Activated CD8-positive, alpha-beta memory T cell treated with anti-CD3 and anti-CD28 coated beads, Interleukin-2, amount 50 U/mL, for 24 hours (primary cell): ENCODE measurements around the gene OASL.

Experiments used
- DNase-seq: peaks from one replicate; pipeline ENCODE4 v3.0.0-alpha.2; 2020; ENCODE audit errors: extremely low read depth

Gene OASL

DNA sequence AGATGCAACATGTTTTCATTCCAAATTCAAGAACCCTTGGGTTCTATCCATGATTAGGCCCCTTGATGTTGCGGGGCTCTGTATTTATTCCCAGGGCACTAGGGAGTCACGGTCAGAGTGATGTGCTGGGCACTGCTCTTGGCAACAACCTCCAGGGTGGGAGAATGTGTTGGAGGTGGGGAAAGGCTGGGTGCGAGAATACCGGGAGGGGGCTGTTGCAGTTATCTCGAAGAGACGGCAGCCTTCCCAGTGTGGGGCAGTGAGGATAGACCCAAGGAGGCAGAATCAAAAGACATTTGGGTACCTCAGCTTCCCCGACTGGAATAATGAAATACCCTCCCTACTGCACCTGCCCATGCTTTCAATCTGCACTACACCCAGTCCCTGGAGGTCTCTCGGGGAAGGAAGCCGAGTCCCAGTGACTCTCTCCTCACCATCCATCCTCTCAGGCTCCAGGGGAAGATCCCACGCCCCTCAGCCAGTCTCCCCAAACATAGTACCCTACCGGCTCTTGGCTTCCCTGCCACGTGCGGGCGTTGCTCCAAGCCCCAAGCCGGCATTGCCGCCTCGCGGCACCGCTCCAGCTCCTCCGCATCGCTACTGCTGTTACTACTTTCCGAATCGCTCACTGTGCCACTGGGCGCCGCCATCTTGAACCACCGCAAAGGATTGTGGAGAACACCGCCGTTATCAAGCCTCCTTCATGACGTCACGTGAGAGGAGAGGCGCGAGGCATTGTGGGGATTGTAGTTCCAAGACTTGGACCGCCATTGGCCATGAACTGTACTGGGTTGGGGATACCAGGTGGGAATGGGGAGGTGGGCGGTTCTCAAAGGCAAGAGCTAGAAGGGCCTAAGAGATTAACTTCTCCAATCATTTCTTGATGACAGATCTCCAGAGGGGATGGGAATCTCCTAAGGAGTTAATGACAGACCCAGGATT is 22.9 kb downstream of the OASL start, which contains the start of gene C12orf43:
Gene C12orf43, minus strand, starts transcription at position 663 of the 942 bp plus-strand sequence. Its CDS starts 13 bp downstream, at position 650.
- peak; percentile 83 for DNase-seq

- DNase-seq = no peak
Observed at GRCh38 chr12:121013715-121014114, 25.3 kb downstream of the OASL start.

DNA sequence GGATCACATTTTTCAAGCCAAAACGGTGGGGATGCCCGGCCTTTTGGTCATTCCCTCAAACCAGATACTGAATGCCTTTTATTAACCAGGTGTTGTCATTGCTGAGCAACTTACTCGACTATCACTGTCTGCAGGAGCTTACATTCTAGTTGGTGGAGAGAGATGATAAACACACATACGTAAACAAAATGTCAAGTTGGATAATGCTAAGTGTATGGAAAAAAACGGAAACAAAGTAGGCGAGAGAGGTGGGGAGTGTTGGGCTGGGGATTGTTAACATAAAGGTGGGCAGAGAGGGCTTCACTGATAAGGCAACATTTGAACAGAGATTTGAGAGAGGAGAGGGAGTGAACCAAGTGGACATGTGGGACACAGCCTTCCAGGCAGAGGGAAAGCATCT is 27.2 kb downstream of the OASL start:
- no peak for DNase-seq

- no peak for DNase-seq
Observed at GRCh38 chr12:121010860-121011259, 28.2 kb downstream of the OASL start.

GRCh38 chr12:121009741-121010140 is 29.3 kb downstream of the OASL start:
- no peak for DNase-seq

DNA sequence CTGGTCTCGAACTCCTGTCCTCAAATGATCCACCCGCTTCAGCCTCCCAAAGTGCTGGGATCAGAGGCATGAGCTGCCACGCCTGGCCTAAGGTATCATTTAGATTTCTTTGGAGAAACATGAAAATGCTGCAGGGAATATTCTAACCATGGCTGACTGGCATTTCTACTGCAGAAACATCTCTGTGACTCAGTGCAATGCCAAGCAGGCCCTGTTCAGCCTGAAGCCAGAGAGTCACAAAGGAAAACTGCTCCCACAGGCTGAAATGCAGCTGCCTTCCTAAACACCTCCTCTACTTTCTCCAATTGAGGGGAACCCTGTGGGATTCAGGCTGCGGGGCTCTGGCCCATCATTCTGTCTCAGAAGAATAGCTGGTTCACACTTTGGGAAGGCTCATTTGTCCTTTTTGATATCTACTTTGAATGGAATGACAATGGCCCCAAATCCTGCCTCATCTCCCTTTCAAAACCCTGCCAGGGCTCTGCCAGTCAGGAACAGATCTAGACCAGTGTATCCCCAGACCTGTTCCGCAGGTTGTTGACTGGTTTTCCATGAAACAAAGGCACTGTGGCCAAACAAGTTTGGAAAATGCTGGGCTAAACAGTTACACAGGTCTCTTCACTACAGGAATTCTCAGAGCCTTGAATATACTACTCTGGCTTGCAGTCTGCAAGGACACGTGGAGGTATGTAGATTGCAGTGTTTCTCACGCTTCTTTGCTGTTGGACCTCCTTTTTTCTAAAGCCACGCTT is 30.5 kb downstream of the OASL start:
- no peak for DNase-seq

DNA sequence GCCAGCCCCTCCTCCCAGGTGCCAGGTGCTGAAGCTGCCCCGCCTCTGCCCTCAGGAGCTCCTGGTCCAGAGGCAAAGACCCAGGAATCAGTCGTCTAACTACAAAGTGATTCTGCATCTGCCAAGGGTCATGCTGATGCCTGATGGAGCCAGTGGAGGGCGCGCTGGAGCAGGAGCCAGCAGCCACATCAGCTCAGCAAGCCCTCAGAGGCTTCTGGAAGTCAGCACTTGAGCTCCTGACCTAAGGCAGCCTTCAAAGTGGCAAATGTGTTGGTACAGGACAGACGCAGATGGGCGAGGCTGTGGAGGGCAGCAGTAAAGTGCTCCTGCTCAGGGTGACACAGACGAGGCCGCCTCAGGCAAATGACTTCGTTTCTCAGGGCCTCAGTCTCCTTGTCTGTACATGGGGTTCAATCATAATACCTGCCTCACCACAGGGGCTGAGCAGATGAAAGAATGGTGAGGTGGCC is 33.7 kb downstream of the OASL start:
- peak; percentile 19 for DNase-seq

GRCh38 chr12:121004253-121004815 is 34.7 kb downstream of the OASL start:
- DNase-seq = no peak

DNA sequence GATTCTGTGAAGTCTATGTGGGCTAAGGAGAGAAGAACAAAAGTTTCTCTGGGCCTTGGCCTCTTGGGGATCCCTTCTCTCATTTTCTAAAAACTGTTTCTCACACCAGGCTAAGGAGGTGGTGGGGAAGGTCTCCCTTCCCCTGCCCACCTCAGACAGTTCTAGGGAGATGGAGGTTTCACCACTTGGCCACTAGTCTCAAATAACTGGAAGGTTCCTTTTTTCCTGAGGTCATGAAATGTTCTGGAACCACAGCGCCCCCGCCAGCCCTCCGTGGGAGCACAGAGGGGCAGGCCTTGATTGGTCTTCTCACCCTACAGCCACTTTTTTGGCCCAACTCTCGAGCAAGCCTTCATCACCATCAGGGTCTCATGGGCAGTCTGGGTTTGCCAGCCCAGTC is 35.4 kb downstream of the OASL start:
- DNase-seq = no peak

DNA sequence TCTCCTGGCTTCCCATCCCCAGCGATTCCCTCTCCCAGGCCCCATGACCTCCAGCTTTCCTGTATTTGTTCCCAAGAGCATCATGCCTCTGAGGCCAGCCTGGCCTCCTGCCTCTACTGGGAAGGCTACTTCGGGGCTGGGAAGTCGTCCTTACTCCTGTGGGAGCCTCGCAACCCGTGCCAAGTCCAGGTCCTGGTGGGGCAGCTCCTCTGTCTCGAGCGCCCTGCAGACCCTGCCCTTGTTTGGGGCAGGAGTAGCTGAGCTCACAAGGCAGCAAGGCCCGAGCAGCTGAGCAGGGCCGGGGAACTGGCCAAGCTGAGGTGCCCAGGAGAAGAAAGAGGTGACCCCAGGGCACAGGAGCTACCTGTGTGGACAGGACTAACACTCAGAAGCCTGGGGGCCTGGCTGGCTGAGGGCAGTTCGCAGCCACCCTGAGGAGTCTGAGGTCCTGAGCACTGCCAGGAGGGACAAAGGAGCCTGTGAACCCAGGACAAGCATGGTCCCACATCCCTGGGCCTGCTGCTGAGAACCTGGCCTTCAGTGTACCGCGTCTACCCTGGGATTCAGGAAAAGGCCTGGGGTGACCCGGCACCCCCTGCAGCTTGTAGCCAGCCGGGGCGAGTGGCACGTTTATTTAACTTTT is 37.1 kb downstream of the OASL start:
- no peak for DNase-seq

DNA sequence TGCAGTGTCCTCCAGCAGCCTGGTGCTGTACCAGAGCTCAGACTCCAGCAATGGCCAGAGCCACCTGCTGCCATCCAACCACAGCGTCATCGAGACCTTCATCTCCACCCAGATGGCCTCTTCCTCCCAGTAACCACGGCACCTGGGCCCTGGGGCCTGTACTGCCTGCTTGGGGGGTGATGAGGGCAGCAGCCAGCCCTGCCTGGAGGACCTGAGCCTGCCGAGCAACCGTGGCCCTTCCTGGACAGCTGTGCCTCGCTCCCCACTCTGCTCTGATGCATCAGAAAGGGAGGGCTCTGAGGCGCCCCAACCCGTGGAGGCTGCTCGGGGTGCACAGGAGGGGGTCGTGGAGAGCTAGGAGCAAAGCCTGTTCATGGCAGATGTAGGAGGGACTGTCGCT is 38.0 kb downstream of the OASL start:
- DNase-seq = no peak

DNA sequence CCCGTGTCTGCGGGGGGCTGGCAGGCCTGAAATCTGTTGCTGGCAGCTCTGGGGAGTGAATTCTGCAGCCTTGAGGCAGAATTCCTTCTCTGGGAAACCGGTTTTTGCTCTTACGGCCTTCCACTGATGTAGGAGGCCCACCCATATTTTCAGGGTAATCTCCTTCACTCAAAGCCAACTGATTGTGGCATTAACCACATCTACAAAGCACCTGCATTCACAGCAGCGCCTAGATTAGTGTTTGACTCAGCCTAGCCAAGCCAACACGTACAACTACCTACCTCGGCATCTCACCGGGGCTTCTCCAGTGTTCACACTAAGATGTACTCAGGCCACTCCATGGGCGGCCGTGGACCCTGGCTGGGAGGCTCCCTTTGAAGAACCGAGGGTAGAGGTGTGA is 38.5 kb downstream of the OASL start:
- no peak for DNase-seq

GRCh38 chr12:120999191-121000120 is 39.6 kb downstream of the OASL start:
- DNase-seq = no peak

DNA sequence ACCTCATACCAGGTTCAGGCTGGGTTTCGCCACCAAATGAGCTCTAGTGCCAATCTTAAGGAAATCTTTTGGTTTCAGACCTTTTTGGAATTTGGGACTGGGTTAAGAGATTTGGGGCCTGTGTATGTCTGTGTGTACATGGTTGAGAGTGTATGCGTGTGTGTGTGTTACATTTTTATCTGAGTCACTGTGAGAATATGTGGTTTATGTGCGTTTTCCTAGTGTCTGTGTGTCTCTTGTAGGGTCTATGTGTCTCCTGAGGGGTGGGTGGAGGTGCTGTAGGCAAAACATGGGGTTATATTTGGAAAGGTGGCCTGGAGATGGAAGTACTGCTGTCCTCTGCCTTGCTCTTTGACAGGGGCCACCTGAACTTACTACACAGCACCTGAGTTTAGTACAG is 40.6 kb downstream of the OASL start:
- DNase-seq = no peak

DNA sequence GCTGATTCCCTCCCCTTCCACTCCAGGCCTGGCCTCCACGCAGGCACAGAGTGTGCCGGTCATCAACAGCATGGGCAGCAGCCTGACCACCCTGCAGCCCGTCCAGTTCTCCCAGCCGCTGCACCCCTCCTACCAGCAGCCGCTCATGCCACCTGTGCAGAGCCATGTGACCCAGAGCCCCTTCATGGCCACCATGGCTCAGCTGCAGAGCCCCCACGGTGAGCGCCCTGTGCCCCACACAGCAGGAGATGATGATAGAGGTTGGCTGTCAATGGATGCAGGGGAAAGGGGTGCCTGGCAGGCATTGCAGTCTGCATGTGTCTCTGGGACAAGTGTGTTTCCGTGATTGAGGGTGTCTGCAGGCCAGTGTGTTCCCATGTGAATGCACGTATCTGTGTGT is 41.6 kb downstream of the OASL start:
- no peak for DNase-seq

DNA sequence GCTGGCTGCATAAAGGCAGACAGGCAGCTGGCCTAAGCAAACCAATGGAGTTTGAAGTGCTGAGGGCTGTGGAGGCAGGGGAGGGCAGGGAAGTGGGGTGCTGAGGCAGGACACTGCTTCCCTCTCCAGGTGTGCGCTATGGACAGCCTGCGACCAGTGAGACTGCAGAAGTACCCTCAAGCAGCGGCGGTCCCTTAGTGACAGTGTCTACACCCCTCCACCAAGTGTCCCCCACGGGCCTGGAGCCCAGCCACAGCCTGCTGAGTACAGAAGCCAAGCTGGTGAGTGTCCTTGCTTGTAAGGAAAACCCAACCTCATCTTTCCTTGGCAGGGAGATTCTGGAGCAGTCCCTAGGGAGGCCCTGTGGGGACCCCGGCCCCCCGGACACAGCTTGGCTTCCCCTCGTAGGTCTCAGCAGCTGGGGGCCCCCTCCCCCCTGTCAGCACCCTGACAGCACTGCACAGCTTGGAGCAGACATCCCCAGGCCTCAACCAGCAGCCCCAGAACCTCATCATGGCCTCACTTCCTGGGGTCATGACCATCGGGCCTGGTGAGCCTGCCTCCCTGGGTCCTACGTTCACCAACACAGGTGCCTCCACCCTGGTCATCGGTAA is 42.8 kb downstream of the OASL start:
- no peak for DNase-seq

- no peak for DNase-seq
Observed at GRCh38 chr12:120994589-120995337, 44.3 kb downstream of the OASL start.

DNA sequence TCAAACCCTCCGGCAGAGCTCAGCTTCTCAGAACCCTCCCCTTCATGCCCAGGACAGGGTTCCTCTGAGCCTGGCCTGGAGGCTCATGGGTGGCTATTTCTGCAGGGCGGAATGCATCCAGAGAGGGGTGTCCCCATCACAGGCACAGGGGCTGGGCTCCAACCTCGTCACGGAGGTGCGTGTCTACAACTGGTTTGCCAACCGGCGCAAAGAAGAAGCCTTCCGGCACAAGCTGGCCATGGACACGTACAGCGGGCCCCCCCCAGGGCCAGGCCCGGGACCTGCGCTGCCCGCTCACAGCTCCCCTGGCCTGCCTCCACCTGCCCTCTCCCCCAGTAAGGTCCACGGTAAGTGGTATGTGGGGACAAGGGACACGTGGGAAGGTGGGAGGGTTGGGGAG is 45.0 kb downstream of the OASL start:
- DNase-seq = no peak

DNA sequence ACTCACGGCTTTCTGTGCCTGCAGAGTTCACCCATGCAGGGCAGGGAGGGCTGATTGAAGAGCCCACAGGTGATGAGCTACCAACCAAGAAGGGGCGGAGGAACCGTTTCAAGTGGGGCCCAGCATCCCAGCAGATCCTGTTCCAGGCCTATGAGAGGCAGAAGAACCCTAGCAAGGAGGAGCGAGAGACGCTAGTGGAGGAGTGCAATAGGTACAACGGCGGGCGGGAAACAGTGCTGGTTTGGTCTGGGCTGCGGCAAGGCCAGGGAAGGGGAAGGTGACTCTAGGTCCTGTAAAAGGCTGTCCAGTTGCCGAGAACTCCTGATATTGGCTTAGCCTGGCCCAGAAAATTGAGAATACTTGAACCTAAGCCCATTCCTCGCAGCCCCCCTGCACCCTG is 45.5 kb downstream of the OASL start:
- no peak for DNase-seq

DNA sequence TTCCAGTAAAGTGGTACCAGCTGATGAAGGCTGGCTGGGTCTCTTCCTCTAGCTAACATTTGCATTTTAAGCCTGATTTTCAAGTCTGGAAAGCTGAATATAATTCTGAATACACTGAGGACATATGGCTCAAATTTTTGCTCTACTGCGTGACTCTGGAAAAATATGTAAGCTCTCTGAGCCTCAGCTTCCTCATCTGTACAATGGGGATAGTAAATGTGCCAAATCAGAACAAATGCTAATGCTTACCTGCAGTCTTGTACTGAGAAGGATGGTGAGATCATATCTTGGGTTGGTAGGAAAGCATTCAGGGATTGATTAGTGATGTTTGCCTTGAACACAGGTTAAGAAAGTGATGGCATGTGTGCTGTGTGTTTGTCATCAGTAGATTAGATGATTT is 46.1 kb downstream of the OASL start:
- no peak for DNase-seq
